Astrocyte of the cerebellum (primary cell): ENCODE results near the gene HIBADH.

Source experiments
- DNase-seq: peaks from one replicate; pipeline ENCODE4 v3.0.0-alpha.2; 2011; ENCODE audit warnings: low read depth
- H3K4me3 ChIP-seq: 2 replicates; pipeline ENCODE4 v1.5.1; 2011; ENCODE audit warnings: mild to moderate bottlenecking, low read depth, low read length, moderate library complexity
- in situ Hi-C: cut with HindIII; loops from 2 replicates; pipeline ENCODE4 v1.10.0; 2017; ENCODE audit warnings: low sequenced_read_pairs
- TF ChIP-seq, protein P1 (sequence below): IDR thresholded peaks from 2 replicates; pipeline ENCODE4 v1.5.1; 2012; ENCODE audit warnings: low read length, low read depth, moderate library complexity, mild to moderate bottlenecking; ENCODE audit errors: missing control alignments

The HIBADH gene

DNA sequence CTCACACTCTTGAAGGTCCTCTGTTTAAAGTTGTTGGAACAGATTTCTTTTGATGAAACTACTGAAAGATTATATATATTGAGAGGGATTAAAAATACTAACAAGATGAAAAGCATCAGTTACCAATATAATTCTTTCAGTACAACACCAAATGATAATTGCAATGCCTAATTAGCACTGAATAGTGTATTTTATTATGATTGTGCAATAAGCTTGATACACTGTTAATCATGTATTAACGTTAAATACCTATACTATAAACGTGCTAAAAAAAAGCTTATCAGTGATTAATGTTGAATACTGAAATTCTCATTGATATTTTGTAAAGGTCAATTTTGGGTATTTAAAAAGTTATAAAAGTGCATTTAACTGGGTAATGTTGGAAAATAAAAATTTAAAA, 61.5 kb downstream of the HIBADH start:
- DNase-seq = no peak
- H3K4me3 ChIP-seq = no peak overlapping the region
- in situ Hi-C loops = no loop called here
- TF ChIP-seq, protein P1, sequence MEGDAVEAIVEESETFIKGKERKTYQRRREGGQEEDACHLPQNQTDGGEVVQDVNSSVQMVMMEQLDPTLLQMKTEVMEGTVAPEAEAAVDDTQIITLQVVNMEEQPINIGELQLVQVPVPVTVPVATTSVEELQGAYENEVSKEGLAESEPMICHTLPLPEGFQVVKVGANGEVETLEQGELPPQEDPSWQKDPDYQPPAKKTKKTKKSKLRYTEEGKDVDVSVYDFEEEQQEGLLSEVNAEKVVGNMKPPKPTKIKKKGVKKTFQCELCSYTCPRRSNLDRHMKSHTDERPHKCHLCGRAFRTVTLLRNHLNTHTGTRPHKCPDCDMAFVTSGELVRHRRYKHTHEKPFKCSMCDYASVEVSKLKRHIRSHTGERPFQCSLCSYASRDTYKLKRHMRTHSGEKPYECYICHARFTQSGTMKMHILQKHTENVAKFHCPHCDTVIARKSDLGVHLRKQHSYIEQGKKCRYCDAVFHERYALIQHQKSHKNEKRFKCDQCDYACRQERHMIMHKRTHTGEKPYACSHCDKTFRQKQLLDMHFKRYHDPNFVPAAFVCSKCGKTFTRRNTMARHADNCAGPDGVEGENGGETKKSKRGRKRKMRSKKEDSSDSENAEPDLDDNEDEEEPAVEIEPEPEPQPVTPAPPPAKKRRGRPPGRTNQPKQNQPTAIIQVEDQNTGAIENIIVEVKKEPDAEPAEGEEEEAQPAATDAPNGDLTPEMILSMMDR = no peak

DNA sequence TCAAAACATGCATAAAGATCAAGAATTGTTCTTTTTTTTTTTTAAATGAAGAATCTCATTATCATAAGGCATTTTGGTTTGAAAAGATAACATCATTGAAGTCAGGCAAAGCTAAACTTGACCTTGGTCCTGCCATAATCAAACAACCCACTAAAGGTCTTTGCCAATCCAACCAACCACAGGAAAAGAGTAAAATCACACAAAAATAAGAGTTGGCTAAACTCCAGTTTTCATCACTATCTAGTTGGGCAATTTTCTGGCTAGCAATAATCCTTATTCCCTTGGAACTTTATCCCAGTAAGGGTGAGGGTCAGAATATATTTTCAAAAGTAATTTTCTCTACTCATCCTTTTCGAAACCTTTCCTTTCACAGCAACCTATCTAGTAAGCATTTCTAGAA, 62.4 kb downstream of the HIBADH start:
- DNase-seq = no peak
- no peak overlapping the region for H3K4me3 ChIP-seq
- in situ Hi-C loops = no loop called here
- TF ChIP-seq, protein P1 = no peak

DNA sequence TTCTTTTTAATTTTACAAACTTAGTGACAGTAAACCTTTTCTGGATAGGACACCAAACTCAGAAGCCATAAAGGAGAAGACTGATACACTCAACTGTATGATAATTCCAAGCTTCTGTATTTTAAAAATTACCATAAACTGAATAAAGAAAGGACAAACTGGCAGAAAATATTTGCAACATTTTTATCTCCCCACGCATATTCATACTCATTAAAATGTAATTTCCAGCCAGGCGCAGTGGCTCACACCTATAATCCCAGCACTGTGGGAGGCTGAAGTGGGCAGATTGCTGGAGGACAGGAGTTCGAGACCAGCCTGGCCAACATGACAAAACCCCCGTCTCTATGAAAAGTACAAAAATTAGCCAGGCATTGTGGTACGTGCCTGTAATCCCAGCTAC, 67.7 kb downstream of the HIBADH start:
- TF ChIP-seq, protein P1 = no peak
- no peak overlapping the region for H3K4me3 ChIP-seq
- in situ Hi-C loops = loop anchor here (25.0 kb wide), 1 partner anchor 383 kb away; the partner anchor contains the start of gene HOXA13
- no peak for DNase-seq

DNA sequence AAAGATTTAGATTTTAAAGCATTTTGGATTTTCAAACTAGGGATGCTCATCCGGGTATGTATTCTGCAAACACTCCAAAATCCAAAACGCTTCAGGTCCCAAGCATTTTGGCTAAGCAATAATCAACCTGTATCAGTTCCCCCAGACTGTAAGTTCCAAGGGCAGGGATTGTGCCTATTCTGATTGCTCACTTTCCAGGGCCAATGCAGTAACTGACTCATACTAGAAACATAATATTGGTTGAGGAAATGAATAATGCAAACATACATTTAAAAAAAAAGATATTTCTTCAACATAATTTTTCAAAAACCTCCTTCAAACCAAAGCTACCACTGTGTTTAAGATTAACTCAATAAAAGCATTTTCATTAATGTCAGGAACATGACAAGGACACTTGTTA, 69.5 kb downstream of the HIBADH start:
- TF ChIP-seq, protein P1 = no peak
- H3K4me3 ChIP-seq = no peak overlapping the region
- no peak for DNase-seq
- in situ Hi-C loops = loop anchor here (25.0 kb wide), 1 partner anchor 381 kb away; the partner anchor contains the start of gene HOXA13

DNA sequence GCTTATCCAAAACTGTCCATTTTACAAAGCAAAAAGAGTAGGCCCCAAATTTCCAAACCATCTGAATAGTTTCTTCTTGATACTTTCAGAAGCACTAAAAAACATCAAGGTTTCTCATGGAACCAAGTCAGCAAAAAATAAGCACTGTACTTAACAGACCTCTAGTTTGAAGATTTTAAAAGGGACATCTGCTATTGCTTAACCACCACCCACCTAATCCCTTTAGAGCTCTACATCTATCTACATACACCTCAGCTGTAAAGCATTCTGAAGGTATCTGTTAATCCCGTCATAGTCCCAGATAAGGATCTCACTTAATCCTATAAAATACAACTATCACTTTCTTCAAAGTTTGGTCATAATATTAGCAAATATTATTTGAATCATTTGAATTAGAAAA, 72.3 kb downstream of the HIBADH start:
- TF ChIP-seq, protein P1 = no peak
- H3K4me3 ChIP-seq = no peak overlapping the region
- DNase-seq = no peak
- in situ Hi-C loops = loop anchor here (25.0 kb wide), 1 partner anchor 378 kb away; the partner anchor contains the start of gene HOXA13

DNA sequence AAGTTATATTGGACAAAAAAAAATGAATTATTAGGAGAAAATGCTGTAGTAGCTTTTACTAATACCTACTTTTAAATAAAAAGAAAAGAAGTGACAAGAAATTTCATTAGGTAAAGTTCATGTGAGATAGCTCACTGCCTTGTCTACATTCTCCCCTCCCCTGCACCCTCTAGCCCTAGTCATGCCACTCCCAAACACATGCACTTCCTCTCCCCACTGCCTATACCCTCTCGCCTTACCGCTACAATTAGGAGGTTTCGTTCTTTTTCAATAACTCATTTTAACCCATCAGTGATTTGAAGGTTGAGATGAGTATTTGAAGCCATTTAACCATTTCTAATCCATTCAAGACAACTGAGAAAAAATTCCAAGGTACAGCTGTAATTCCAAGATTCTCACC, 75.3 kb downstream of the HIBADH start:
- in situ Hi-C loops = loop anchor here (25.0 kb wide), 1 partner anchor 375 kb away; the partner anchor contains the start of gene HOXA13
- DNase-seq = no peak
- TF ChIP-seq, protein P1 = no peak
- H3K4me3 ChIP-seq = no peak overlapping the region
